Adrenal gland (tissue), 12 donors: ENCODE results near the gene HHAT. TPM values are rescaled to one million over a fixed set of nuclear protein-coding genes. Genes with fewer than 3 reads are reported as not detected.

Source experiments
- DNase-seq, 7 donors: peaks; one replicate each; pipeline ENCODE4 v3.0.0-alpha.2; 2019 to 2020
- H3K27ac ChIP-seq, 5 donors: fragments of 200-600 bp; sonication (generic) in 4 of 5; 1 replicate in 3 of 5; 2 replicates in 2 of 5; pipeline versions ENCODE4 v1.5.1 to v1.8.0; 2016 to 2020; ENCODE audit warnings: mild to moderate bottlenecking in 1 of 5
- H3K27me3 ChIP-seq: fragments of 200-600 bp; 2 replicates; pipeline ENCODE4 v1.8.0; 2021
- H3K36me3 ChIP-seq, 2 donors: fragments of 200-600 bp; replicated peaks in 1 of 2; 1 replicate in 1 of 2; 2 replicates in 1 of 2; pipeline versions ENCODE4 v1.5.1 to v1.8.0; 2018 to 2022
- H3K4me1 ChIP-seq, 2 donors: fragments of 200-600 bp; replicated peaks in 1 of 2; 1 replicate in 1 of 2; 2 replicates in 1 of 2; pipeline versions ENCODE4 v1.5.1 to v1.8.0; 2018 to 2021
- H3K4me3 ChIP-seq, 4 donors: fragments of 200-600 bp; sonication (generic) in 3 of 4; one replicate each; pipeline ENCODE4 v1.5.1; 2016 to 2018
- H3K9me3 ChIP-seq, 3 donors: fragments of 200-600 bp; sonication (generic) in 1 of 3; replicated peaks in 1 of 3; 1 replicate in 2 of 3; 2 replicates in 1 of 3; pipeline versions ENCODE4 v1.5.1 to v1.8.0; 2016 to 2021
- CTCF ChIP-seq, 6 experiments: fragments of 450-650 bp in 4 of 6; fragments of 200-600 bp in 2 of 6; sonication (generic) in 1 of 6; IDR thresholded peaks; 1 replicate in 5 of 6; 2 replicates in 1 of 6; pipeline versions ENCODE4 v1.5.1 to v1.8.0; 2016 to 2021; ENCODE audit warnings: antibody characterized with exemption in 6 of 6, mild to moderate bottlenecking in 2 of 6, moderate library complexity in 1 of 6
- POLR2A ChIP-seq, 2 donors: fragments of 450-650 bp; IDR thresholded peaks; one replicate each; pipeline ENCODE4 v1.6.1; 2017; ENCODE audit warnings: antibody characterized with exemption in 2 of 2, mild to moderate bottlenecking in 2 of 2, moderate library complexity in 1 of 2
- WGBS, 4 donors: extraction: QIAGEN DNeasy Blood & Tissue Kit in 2 of 4; methylation state at CpG; one replicate each; pipeline versions ENCODE4 v1.1.5 to v1.1.7; 2013 to 2017; 5-methylcytosine and 5-hydroxymethylcytosine counted together
- intact Hi-C, 2 donors: fragments of 100-400 bp; cut with DNase I; formaldehyde crosslinking; loops; one replicate each; pipeline versions ENCODE4 v1.14.1 to v1.15.0; 2022 to 2023
- polyA plus RNA-seq, 3 donors: library from polyadenylated mRNA; stranded (reverse); fragments of 200-250 nt in 2 of 3; fragments of 350-450 nt in 1 of 3; fragmentation: Illumina TruSeq in 1 of 3; extraction: RNeasy Lipid Tissue Mini Kit (QIAGEN cat#74804) in 1 of 3; gene quantifications; one replicate each; pipeline ENCODE4 v1.2.3, GENCODE V29; 2013 to 2014
- total RNA-seq, 9 donors: library from RNA; depleted of rRNA in 4 of 9; stranded (reverse); fragments of >200 nt in 4 of 9; fragments of 120-200 nt in 1 of 9; fragmentation: NEBNext Ultra II Directional in 1 of 9; extraction: Animal tissue kit (Norgen Biotek cat#: 25700) in 1 of 9; gene quantifications; one replicate each; pipeline versions ENCODE4 v1.1.0 to v1.2.4, GENCODE V29; 2013 to 2023
- donor health status: healthy with polysubstance abuse.
- donor health status: Bipolar disorder and iron deficiency.
- donor health status: DM: yes; HTN: yes; CAD: no.
- donor health status: DM: no; HTN: no; CAD: no.
- donor health status: DM: no; HTN: no; CAD: no.
- donor health status: DM: yes; HTN: yes; CAD: no.

Gene HHAT
- total and polyA plus RNA-seq, 12 donors, result 3.1 to 26.7 (median 12.3) TPM

DNA sequence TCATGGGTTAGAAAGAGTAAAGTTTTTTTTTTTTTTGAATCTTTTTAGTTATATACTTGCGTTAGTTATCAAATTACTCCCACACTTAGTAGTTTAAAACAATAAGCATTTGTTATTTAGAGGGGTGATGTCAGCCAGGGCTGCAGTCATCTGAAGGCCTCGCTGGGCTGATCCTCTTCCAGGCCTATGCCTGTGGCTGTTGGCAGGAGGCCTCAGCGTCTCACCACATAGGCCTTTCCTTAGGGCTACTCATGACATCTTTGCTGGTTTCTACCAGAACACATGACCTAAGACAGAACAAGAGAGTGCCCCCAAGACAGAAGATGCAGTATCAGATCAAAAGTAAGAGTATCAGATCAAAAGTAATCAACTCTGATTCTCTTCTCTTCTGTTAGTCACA lies 167.4 kb downstream of the HHAT start:
- Histone ChIP-seq H3K27ac (no peak overlapping the region), H3K4me3 (no peak overlapping the region), H3K4me1 (no peaks in the 10 kb centered on the region), H3K36me3 (no peaks in the 10 kb centered on the region), H3K9me3 (no peaks in the 10 kb centered on the region), H3K27me3 (no peaks in the 10 kb centered on the region)
- 78 to 94% (median 88%) methylated on average over 3 of the region's 3 CpGs for WGBS, 4 donors
- TF ChIP-seq POLR2A (IDR thresholded peaks at IDR 0.05), result no peak
- TF ChIP-seq CTCF (IDR thresholded peaks at IDR 0.05), result no peak
- DNase-seq, result no peak
- intact Hi-C loops, result no loop called here

GRCh38 chr1:210499956-210500355 lies 171.3 kb downstream of the HHAT start:
- Histone ChIP-seq H3K27ac (no peak overlapping the region), H3K36me3 (no peaks in the 10 kb centered on the region), H3K9me3 (no peaks in the 10 kb centered on the region), H3K27me3 (no peaks in the 10 kb centered on the region), H3K4me1 (no peaks in the 10 kb centered on the region), H3K4me3 (no peak overlapping the region)
- WGBS, 4 donors, result 74 to 80% (median 76%) methylated on average over 2 of the region's 2 CpGs
- no peak for TF ChIP-seq CTCF (IDR thresholded peaks at IDR 0.05)
- TF ChIP-seq POLR2A (IDR thresholded peaks at IDR 0.05), result no peak
- intact Hi-C loops, result no loop called here
- no peak for DNase-seq

- H3K27me3 ChIP-seq, result no peaks in the 10 kb centered on the region
- no peak overlapping the region for H3K27ac ChIP-seq
- WGBS, 4 donors, result 69 to 94% (median 91%) methylated on average over 2 of the region's 2 CpGs
- H3K9me3 ChIP-seq, result no peaks in the 10 kb centered on the region
- no peaks in the 10 kb centered on the region for H3K36me3 ChIP-seq
- no peaks in the 10 kb centered on the region for H3K4me1 ChIP-seq
- H3K4me3 ChIP-seq, result no peak overlapping the region
- no peak for TF ChIP-seq POLR2A (IDR thresholded peaks at IDR 0.05)
- no peak for TF ChIP-seq CTCF (IDR thresholded peaks at IDR 0.05)
- intact Hi-C loops, result no loop called here
- DNase-seq, result no peak
These were observed 172.1 kb downstream of the HHAT start for GRCh38 chr1:210500831-210501230.

DNA sequence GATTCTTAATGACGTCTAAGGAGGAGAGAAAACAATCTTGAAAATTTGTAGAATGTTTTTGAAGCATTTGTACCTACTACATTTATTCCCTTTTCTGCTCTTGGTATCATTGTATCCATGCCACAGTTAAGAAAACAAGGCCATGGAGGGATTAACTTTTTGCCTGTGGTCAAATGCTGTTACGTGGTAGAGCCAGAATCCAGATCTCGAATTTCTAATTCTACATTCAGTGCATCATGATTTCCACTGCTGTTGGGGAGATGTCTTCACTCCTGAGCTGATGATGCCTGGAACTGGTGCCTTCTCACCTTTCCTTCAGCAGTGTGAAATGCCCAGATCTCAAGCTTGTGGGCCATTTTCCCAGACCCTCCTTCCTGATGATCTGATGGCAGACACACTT lies 175.6 kb downstream of the HHAT start:
- no peak overlapping the region for H3K4me3 ChIP-seq
- no peaks in the 10 kb centered on the region for H3K9me3 ChIP-seq
- intact Hi-C loops, result no loop called here
- H3K36me3 ChIP-seq, result no peaks in the 10 kb centered on the region
- DNase-seq, result no peak
- WGBS, 4 donors, result 80 to 95% (median 90%) methylated on average over 3 of the region's 3 CpGs
- no peak overlapping the region for H3K27ac ChIP-seq
- no peaks in the 10 kb centered on the region for H3K27me3 ChIP-seq
- no peaks in the 10 kb centered on the region for H3K4me1 ChIP-seq
- TF ChIP-seq CTCF (IDR thresholded peaks at IDR 0.05) (no peak), POLR2A (IDR thresholded peaks at IDR 0.05) (no peak)
